Liver (tissue), 9 donors: ENCODE measurements around the gene UXS1. TPM values are rescaled to one million over a fixed set of nuclear protein-coding genes. Genes with fewer than 3 reads are reported as not detected.

Experiments
- DNase-seq: peaks from one replicate; pipeline ENCODE4 v3.0.0-alpha.2; 2017; ENCODE audit warnings: low spot score
- H3K27ac ChIP-seq, 2 donors: one replicate each; pipeline ENCODE4 v1.7.0; 2013; ENCODE audit warnings: inconsistent platforms in 2 of 2, low read length in 2 of 2, control low read depth in 1 of 2, low read depth in 1 of 2, mild to moderate bottlenecking in 1 of 2
- H3K27me3 ChIP-seq, 4 donors: one replicate each; pipeline versions ENCODE4 v1.6.1 to v1.7.0; 2013; ENCODE audit warnings: low read length in 3 of 4, inconsistent platforms in 1 of 4, mild to moderate bottlenecking in 1 of 4, moderate library complexity in 1 of 4; ENCODE audit not compliant: control insufficient read depth in 4 of 4, insufficient read depth in 4 of 4
- H3K36me3 ChIP-seq, 4 donors: one replicate each; pipeline versions ENCODE4 v1.6.1 to v1.7.0; 2013; ENCODE audit warnings: low read length in 3 of 4, mild to moderate bottlenecking in 3 of 4, low read depth in 1 of 4, moderate library complexity in 1 of 4; ENCODE audit not compliant: control insufficient read depth in 4 of 4, insufficient read depth in 3 of 4
- H3K4me1 ChIP-seq, 4 donors: one replicate each; pipeline versions ENCODE4 v1.6.1 to v1.7.0; 2013; ENCODE audit warnings: low read length in 3 of 4, mild to moderate bottlenecking in 3 of 4, moderate library complexity in 1 of 4; ENCODE audit not compliant: control insufficient read depth in 4 of 4, insufficient read depth in 4 of 4
- H3K4me3 ChIP-seq, 3 donors: one replicate each; pipeline versions ENCODE4 v1.6.1 to v1.7.0; 2013; ENCODE audit warnings: low read length in 3 of 3, control low read depth in 1 of 3, low read depth in 1 of 3, mild to moderate bottlenecking in 1 of 3
- H3K9ac ChIP-seq, 2 donors: one replicate each; pipeline ENCODE4 v1.7.0; 2013; ENCODE audit warnings: low read length in 2 of 2, mild to moderate bottlenecking in 2 of 2, moderate library complexity in 2 of 2, control low read depth in 1 of 2, low read depth in 1 of 2
- H3K9me3 ChIP-seq, 4 donors: one replicate each; pipeline versions ENCODE4 v1.6.1 to v1.7.0; 2013; ENCODE audit warnings: low read length in 3 of 4; ENCODE audit not compliant: control insufficient read depth in 4 of 4
- ATF3 ChIP-seq: IDR thresholded peaks from 2 replicates; pipeline ENCODE4 v1.6.1; 2016; ENCODE audit warnings: antibody characterized with exemption
- CTCF ChIP-seq: fragments of 150-350 bp; IDR thresholded peaks from 2 replicates; pipeline ENCODE4 v1.5.1; 2017; ENCODE audit warnings: improper control_type of control experiment, low read depth, low read length; ENCODE audit not compliant: missing input control
- EGR1 ChIP-seq, 2 donors: IDR thresholded peaks; 2 replicates each; pipeline ENCODE4 v1.6.1; 2016 to 2018; ENCODE audit warnings: antibody characterized with exemption in 2 of 2, low read depth in 2 of 2
- FOXA1 ChIP-seq: IDR thresholded peaks from 2 replicates; pipeline ENCODE4 v1.6.1; 2016; ENCODE audit warnings: antibody characterized with exemption
- FOXA2 ChIP-seq: IDR thresholded peaks from 2 replicates; pipeline ENCODE4 v1.6.1; 2016; ENCODE audit warnings: antibody characterized with exemption
- GABPA ChIP-seq, 2 donors: IDR thresholded peaks in 1 of 2; conservative IDR thresholded peaks in 1 of 2; 2 replicates each; pipeline ENCODE4 v1.6.1; 2016; ENCODE audit warnings: antibody characterized with exemption in 2 of 2, mild to moderate bottlenecking in 1 of 2, moderate library complexity in 1 of 2
- HNF4G ChIP-seq: IDR thresholded peaks from 2 replicates; pipeline ENCODE4 v1.6.1; 2016; ENCODE audit warnings: antibody characterized with exemption
- JUND ChIP-seq, 2 donors: IDR thresholded peaks; 2 replicates each; pipeline ENCODE4 v1.6.1; 2016; ENCODE audit warnings: antibody characterized with exemption in 2 of 2
- MAX ChIP-seq: IDR thresholded peaks from 2 replicates; pipeline ENCODE4 v1.6.1; 2016; ENCODE audit warnings: antibody characterized with exemption
- NR2F2 ChIP-seq: IDR thresholded peaks from 2 replicates; pipeline ENCODE4 v1.6.1; 2016; ENCODE audit warnings: antibody characterized with exemption
- RAD21 ChIP-seq, 2 donors: IDR thresholded peaks; 2 replicates each; pipeline ENCODE4 v1.6.1; 2016; ENCODE audit warnings: antibody characterized with exemption in 2 of 2, mild to moderate bottlenecking in 2 of 2
- REST ChIP-seq: IDR thresholded peaks from 2 replicates; pipeline ENCODE4 v1.6.1; 2016; ENCODE audit warnings: antibody characterized with exemption, mild to moderate bottlenecking
- RXRA ChIP-seq, 2 donors: IDR thresholded peaks; 2 replicates each; pipeline ENCODE4 v1.6.1; 2017 to 2018; ENCODE audit warnings: antibody characterized with exemption in 2 of 2, mild to moderate bottlenecking in 1 of 2
- SP1 ChIP-seq: IDR thresholded peaks from 2 replicates; pipeline ENCODE4 v1.6.1; 2018; ENCODE audit warnings: antibody characterized with exemption, mild to moderate bottlenecking
- TAF1 ChIP-seq: conservative IDR thresholded peaks from 2 replicates; pipeline ENCODE4 v1.6.1; 2016; ENCODE audit warnings: antibody characterized with exemption, mild to moderate bottlenecking
- YY1 ChIP-seq: IDR thresholded peaks from 2 replicates; pipeline ENCODE4 v1.6.1; 2016; ENCODE audit warnings: antibody characterized with exemption, mild to moderate bottlenecking
- ZBTB33 ChIP-seq: IDR thresholded peaks from 2 replicates; pipeline ENCODE4 v1.6.1; 2016; ENCODE audit warnings: antibody characterized with exemption
- WGBS: extraction: QIAGEN DNeasy Blood & Tissue Kit; methylation state at CpG from one replicate; pipeline ENCODE4 v1.1.7; 2013; 5-methylcytosine and 5-hydroxymethylcytosine counted together
- polyA plus RNA-seq, 2 donors: library from polyadenylated mRNA; stranded (reverse) in 1 of 2; unstranded in 1 of 2; fragments of 200-250 nt in 1 of 2; fragments of >200 nt in 1 of 2; fragmentation: Nextera tagmentation in 1 of 2; extraction: Ambion mirVana in 1 of 2; gene quantifications; one replicate each; pipeline versions ENCODE4 v1.2.1 to v1.2.3, GENCODE V29; 2013 to 2015
- total RNA-seq, 2 donors: library from RNA; depleted of rRNA; stranded (reverse); fragments of >200 nt; gene quantifications; one replicate each; pipeline ENCODE4 v1.2.3, GENCODE V29; 2014
- donor health status: healthy.
- donor health status: healthy.
- donor health status: healthy.
- donor health status: healthy.
- donor health status: healthy.

Gene UXS1
- total and polyA plus RNA-seq, 4 donors, result 8.8 to 19.9 (median 10.0) TPM

GRCh38 chr2:106063181-106063580 lies 130.9 kb downstream of the UXS1 start:
- Histone ChIP-seq H3K27me3 (peaks cover 0 to 4% (median 3%) of the 10 kb centered on the region in 4 donors), H3K4me1 (peaks cover 0 to 7% (median 5%) of the 10 kb centered on the region in 4 donors), H3K36me3 (no peaks in the 10 kb centered on the region), H3K9ac (no peak overlapping the region), H3K9me3 (no peaks in the 10 kb centered on the region), H3K4me3 (no peak overlapping the region), H3K27ac (no peak overlapping the region)
- no peak for DNase-seq
- TF ChIP-seq TAF1 (no peak), ZBTB33 (no peak), REST (no peak), RAD21 (IDR thresholded peaks at IDR 0.05) (no peak), HNF4G (no peak), RXRA (IDR thresholded peaks at IDR 0.05) (no peak), NR2F2 (no peak), FOXA1 (no peak), EGR1 (IDR thresholded peaks at IDR 0.05; ENCODE audit: low read depth in 2 of 2) (no peak), GABPA (IDR thresholded peaks at IDR 0.05 in 1 of 2, conservative IDR thresholded peaks at IDR 0.05 in 1 of 2) (no peak), SP1 (no peak), FOXA2 (no peak), YY1 (no peak), CTCF (no peak), ATF3 (no peak), MAX (no peak)
- whole genome bisulfite sequencing, result 82% methylated on average over 5 of the region's 5 CpGs

- Histone ChIP-seq H3K4me3 (no peak overlapping the region), H3K27ac (no peak overlapping the region), H3K36me3 (no peaks in the 10 kb centered on the region), H3K9me3 (no peaks in the 10 kb centered on the region), H3K27me3 (peaks cover 0 to 4% (median 3%) of the 10 kb centered on the region in 4 donors), H3K4me1 (peaks cover 0 to 7% (median 5%) of the 10 kb centered on the region in 4 donors), H3K9ac (no peak overlapping the region)
- no peak for DNase-seq
- 89% methylated on average over 5 of the region's 5 CpGs for WGBS
- TF ChIP-seq REST (no peak), YY1 (no peak), JUND (IDR thresholded peaks at IDR 0.05) (no peak), NR2F2 (no peak), ZBTB33 (no peak), RXRA (IDR thresholded peaks at IDR 0.05) (no peak), TAF1 (no peak), EGR1 (IDR thresholded peaks at IDR 0.05; ENCODE audit: low read depth in 2 of 2) (no peak), FOXA1 (no peak), SP1 (no peak)
Observed at GRCh38 chr2:106062627-106063026, 131.5 kb downstream of the UXS1 start.
